Subcutaneous adipose tissue (tissue), 4 donors: Measurements from ENCODE around the gene TULP4. TPM values are rescaled to one million over a fixed set of nuclear protein-coding genes. Genes with fewer than 3 reads are reported as not detected.

Experiments used
- CTCF ChIP-seq: fragments of 450-650 bp; IDR thresholded peaks from one replicate; pipeline ENCODE4 v1.5.1; 2016; ENCODE audit warnings: low read depth, mild to moderate bottlenecking, control low read depth, antibody characterized with exemption, moderate library complexity
- total RNA-seq, 4 donors: library from RNA; depleted of rRNA; stranded (reverse); fragments of >200 nt; gene quantifications; one replicate each; pipeline ENCODE4 v1.1.0, GENCODE V29; 2016

Gene TULP4
- total RNA-seq, 4 donors from 2014 or later: 83.6 to 170 (median 123) TPM

GRCh38 chr6:158409451-158409850, 97.2 kb downstream of the TULP4 start:
- no peak for TF ChIP-seq CTCF

GRCh38 chr6:158410784-158411183, 98.5 kb downstream of the TULP4 start:
- TF ChIP-seq CTCF: no peak

- TF ChIP-seq CTCF: no peak
Observed at GRCh38 chr6:158411998-158412397, 99.7 kb downstream of the TULP4 start.

- TF ChIP-seq CTCF: no peak
Observed at GRCh38 chr6:158413028-158413427, 100.8 kb downstream of the TULP4 start.

- TF ChIP-seq CTCF: no peak
Observed at GRCh38 chr6:158413814-158414565, 101.7 kb downstream of the TULP4 start.

- TF ChIP-seq CTCF: no peak
Observed at GRCh38 chr6:158414851-158415262, 102.6 kb downstream of the TULP4 start.

GRCh38 chr6:158415666-158416065, 103.4 kb downstream of the TULP4 start:
- TF ChIP-seq CTCF: no peak
